Spleen (tissue), 11 donors: Measurements from ENCODE around the gene E2F8. TPM values are rescaled to one million over a fixed set of nuclear protein-coding genes. Genes with fewer than 3 reads are reported as not detected.

Experiments
- DNase-seq: peaks from one replicate; pipeline ENCODE4 v3.0.0-alpha.2; 2020
- H3K27ac ChIP-seq, 8 donors: fragments of 200-600 bp; sonication (generic) in 7 of 8; 1 replicate in 4 of 8; 2 replicates in 4 of 8; pipeline versions ENCODE4 v1.5.0 to v1.8.0; 2016 to 2021; ENCODE audit warnings: inconsistent platforms in 4 of 8, mild to moderate bottlenecking in 4 of 8, moderate library complexity in 1 of 8
- H3K27me3 ChIP-seq, 7 donors: fragments of 200-600 bp; sonication (generic) in 6 of 7; replicated peaks in 1 of 7; 1 replicate in 4 of 7; 2 replicates in 3 of 7; pipeline versions ENCODE4 v1.5.0 to v1.8.0; 2016 to 2021; ENCODE audit warnings: inconsistent platforms in 3 of 7, mild to moderate bottlenecking in 1 of 7
- H3K36me3 ChIP-seq, 6 donors: fragments of 200-600 bp; sonication (generic) in 5 of 6; 1 replicate in 4 of 6; 2 replicates in 2 of 6; pipeline versions ENCODE4 v1.5.0 to v1.8.0; 2016 to 2021; ENCODE audit warnings: inconsistent platforms in 2 of 6
- H3K4me1 ChIP-seq, 6 donors: fragments of 200-600 bp; sonication (generic) in 5 of 6; 1 replicate in 3 of 6; 2 replicates in 3 of 6; pipeline versions ENCODE4 v1.5.0 to v1.8.0; 2016 to 2021; ENCODE audit warnings: inconsistent platforms in 3 of 6
- H3K4me3 ChIP-seq, 8 donors: fragments of 200-600 bp; sonication (generic) in 7 of 8; 1 replicate in 4 of 8; 2 replicates in 4 of 8; pipeline versions ENCODE4 v1.5.0 to v1.8.0; 2016 to 2021; ENCODE audit warnings: inconsistent platforms in 4 of 8, mild to moderate bottlenecking in 4 of 8, moderate library complexity in 2 of 8
- H3K9me3 ChIP-seq, 8 donors: fragments of 200-600 bp; sonication (generic) in 7 of 8; 1 replicate in 4 of 8; 2 replicates in 4 of 8; pipeline versions ENCODE4 v1.5.0 to v1.8.0; 2016 to 2021; ENCODE audit warnings: inconsistent platforms in 4 of 8
- POLR2A ChIP-seq, 3 donors: fragments of 450-650 bp; IDR thresholded peaks; one replicate each; pipeline ENCODE4 v1.5.1; 2017; ENCODE audit warnings: antibody characterized with exemption in 3 of 3, mild to moderate bottlenecking in 1 of 3
- POLR2AphosphoS5 ChIP-seq, 3 donors: sonication (generic); formaldehyde crosslinking; IDR thresholded peaks; one replicate each; pipeline ENCODE4 v1.5.1; 2017; ENCODE audit warnings: antibody characterized with exemption in 3 of 3
- WGBS, 5 donors: extraction: QIAGEN DNeasy Blood & Tissue Kit in 3 of 5; methylation state at CpG; one replicate each; pipeline versions ENCODE4 v1.1.5 to v1.1.7; 2013 to 2018; 5-methylcytosine and 5-hydroxymethylcytosine counted together
- intact Hi-C: fragments of 100-400 bp; cut with DNase I; formaldehyde crosslinking; loops from one replicate; pipeline ENCODE4 v1.15.0; 2023; ENCODE audit warnings: low total_unique reads
- polyA plus RNA-seq, 3 donors: library from polyadenylated mRNA; stranded (reverse); fragments of 200-250 nt; gene quantifications; one replicate each; pipeline ENCODE4 v1.2.1, GENCODE V29; 2013
- total RNA-seq, 7 donors: library from RNA; depleted of rRNA in 3 of 7; stranded (reverse); fragments of >200 nt in 3 of 7; fragmentation: NEBNext Ultra II Directional in 4 of 7; extraction: Animal tissue kit (Norgen Biotek cat#: 25700) in 4 of 7; gene quantifications; one replicate each; pipeline versions ENCODE4 v1.1.0 to v1.2.1, GENCODE V29; 2016 to 2021
- TF ChIP-seq, protein P1 (sequence below), 11 experiments: fragments of 200-600 bp in 7 of 11; fragments of 450-650 bp in 4 of 11; sonication (generic) in 4 of 11; IDR thresholded peaks in 8 of 11; conservative IDR thresholded peaks in 3 of 11; 1 replicate in 7 of 11; 2 replicates in 4 of 11; pipeline versions ENCODE4 v1.4.0 to v1.8.0; 2016 to 2021; ENCODE audit warnings: antibody characterized with exemption in 11 of 11, inconsistent platforms in 4 of 11, mild to moderate bottlenecking in 1 of 11
- donor health status: healthy with polysubstance abuse.
- donor health status: DM: no; HTN: no; CAD: no; lungs with moderate emphysema.
- donor health status: DM: no; HTN: no; CAD: no.
- donor health status: Bipolar disorder and iron deficiency.
- donor health status: healthy.
- donor health status: DM: no; HTN: no; CAD: no.
- donor health status: DM: yes; HTN: yes; CAD: no.

Gene E2F8
- total and polyA plus RNA-seq, 10 donors = 0.22 to 4.5 (median 1.8) TPM

DNA sequence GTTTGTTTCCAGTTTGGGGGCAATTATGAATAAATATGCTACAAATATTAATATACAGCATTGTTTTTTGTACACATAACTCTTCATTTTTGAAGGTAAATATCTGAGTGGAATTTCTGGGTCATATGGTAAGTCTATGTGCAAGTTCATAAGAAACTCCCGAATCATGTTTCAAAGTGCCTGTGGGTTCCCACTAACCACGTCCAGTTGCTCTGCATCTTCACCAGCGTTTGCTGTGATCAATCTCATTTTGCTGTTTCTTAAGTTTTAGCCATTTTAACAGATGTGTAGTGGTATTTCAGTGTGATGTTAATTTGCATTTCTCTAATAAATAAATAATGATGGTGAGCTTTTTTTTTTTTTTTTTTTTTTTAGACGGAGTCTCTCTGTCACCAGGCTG, 24.7 kb downstream of the E2F8 start:
- no peak for DNase-seq
- Histone ChIP-seq H3K9me3 (no peaks in the 10 kb centered on the region), H3K27ac (no peak overlapping the region), H3K4me3 (no peak overlapping the region), H3K4me1 (no peaks in the 10 kb centered on the region), H3K36me3 (no peaks in the 10 kb centered on the region), H3K27me3 (no peaks in the 10 kb centered on the region)
- TF ChIP-seq POLR2A (IDR thresholded peaks at IDR 0.05) (no peak), POLR2AphosphoS5 (IDR thresholded peaks at IDR 0.05) (no peak)
- TF ChIP-seq, protein P1, sequence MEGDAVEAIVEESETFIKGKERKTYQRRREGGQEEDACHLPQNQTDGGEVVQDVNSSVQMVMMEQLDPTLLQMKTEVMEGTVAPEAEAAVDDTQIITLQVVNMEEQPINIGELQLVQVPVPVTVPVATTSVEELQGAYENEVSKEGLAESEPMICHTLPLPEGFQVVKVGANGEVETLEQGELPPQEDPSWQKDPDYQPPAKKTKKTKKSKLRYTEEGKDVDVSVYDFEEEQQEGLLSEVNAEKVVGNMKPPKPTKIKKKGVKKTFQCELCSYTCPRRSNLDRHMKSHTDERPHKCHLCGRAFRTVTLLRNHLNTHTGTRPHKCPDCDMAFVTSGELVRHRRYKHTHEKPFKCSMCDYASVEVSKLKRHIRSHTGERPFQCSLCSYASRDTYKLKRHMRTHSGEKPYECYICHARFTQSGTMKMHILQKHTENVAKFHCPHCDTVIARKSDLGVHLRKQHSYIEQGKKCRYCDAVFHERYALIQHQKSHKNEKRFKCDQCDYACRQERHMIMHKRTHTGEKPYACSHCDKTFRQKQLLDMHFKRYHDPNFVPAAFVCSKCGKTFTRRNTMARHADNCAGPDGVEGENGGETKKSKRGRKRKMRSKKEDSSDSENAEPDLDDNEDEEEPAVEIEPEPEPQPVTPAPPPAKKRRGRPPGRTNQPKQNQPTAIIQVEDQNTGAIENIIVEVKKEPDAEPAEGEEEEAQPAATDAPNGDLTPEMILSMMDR (IDR thresholded peaks at IDR 0.05 in 8 of 11, conservative IDR thresholded peaks at IDR 0.05 in 3 of 11) = no peak
- intact Hi-C loops = no loop called here
- WGBS, 5 donors = 48 to 69% (median 65%) methylated on average over 4 of the region's 4 CpGs

DNA sequence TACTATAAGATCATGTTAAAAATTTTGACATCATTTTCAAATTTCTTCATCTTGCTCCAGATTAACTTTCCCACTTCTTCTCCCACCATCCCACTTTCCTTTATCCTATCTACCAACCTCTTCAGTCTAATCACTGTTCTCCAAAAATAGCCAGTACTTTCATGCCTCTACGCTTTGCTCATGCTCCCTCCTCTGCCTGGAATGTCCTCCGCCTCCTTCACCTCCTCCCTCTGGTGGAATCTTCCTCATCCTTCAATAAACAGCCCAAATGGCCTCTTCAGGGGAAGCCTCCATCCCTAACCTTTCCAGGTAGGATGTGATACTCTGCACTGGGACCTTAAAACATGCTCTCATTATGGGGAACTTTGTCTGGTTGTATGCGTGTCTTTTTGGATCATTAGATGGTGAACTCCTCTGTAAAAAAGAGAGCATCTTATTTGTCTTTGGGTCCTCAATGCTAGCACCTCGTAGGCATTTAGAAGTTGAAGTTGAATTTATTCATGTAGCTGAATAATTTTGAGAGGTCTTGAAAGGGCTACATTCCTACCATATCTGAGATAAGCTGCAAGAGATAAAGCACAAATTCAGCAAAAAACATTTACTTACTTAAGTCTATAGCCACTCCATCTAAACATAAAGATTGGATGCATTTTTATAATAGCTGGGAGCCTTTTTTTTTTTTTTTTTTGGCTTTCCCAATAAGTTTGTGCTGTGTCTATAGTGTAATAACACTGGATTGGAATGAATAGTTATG, 31.0 kb downstream of the E2F8 start:
- intact Hi-C loops = no loop called here
- 72 to 85% (median 80%) methylated on average over 4 of the region's 4 CpGs for WGBS, 5 donors
- Histone ChIP-seq H3K4me3 (no peak overlapping the region), H3K27ac (no peak overlapping the region), H3K4me1 (no peaks in the 10 kb centered on the region), H3K9me3 (no peaks in the 10 kb centered on the region), H3K27me3 (no peaks in the 10 kb centered on the region), H3K36me3 (no peaks in the 10 kb centered on the region)
- no peak for TF ChIP-seq POLR2A (IDR thresholded peaks at IDR 0.05)
- TF ChIP-seq, protein P1 (IDR thresholded peaks at IDR 0.05 in 8 of 11, conservative IDR thresholded peaks at IDR 0.05 in 3 of 11) = no peak
- no peak for DNase-seq

- 74 to 90% (median 79%) methylated on average over 3 of the region's 3 CpGs for WGBS, 5 donors
These were observed 31.7 kb downstream of the E2F8 start for GRCh38 chr11:19208959-19209546.

GRCh38 chr11:19208181-19208580, 32.6 kb downstream of the E2F8 start:
- TF ChIP-seq, protein P1 (IDR thresholded peaks at IDR 0.05 in 8 of 11, conservative IDR thresholded peaks at IDR 0.05 in 3 of 11) = no peak
- TF ChIP-seq POLR2A (IDR thresholded peaks at IDR 0.05) = no peak
- no peak for TF ChIP-seq POLR2AphosphoS5 (IDR thresholded peaks at IDR 0.05)
- no peaks in the 10 kb centered on the region for H3K4me1 ChIP-seq
- no peak for DNase-seq
- no peaks in the 10 kb centered on the region for H3K36me3 ChIP-seq
- H3K27me3 ChIP-seq = no peaks in the 10 kb centered on the region
- H3K27ac ChIP-seq = no peak overlapping the region
- H3K9me3 ChIP-seq = no peaks in the 10 kb centered on the region
- WGBS, 5 donors = 92 to 97% (median 94%) methylated on average over 2 of the region's 2 CpGs
- intact Hi-C loops = no loop called here
- no peak overlapping the region for H3K4me3 ChIP-seq

More at GRCh38 chr11:19208959-19209546, 31.7 kb downstream of the E2F8 start:
- DNase-seq = no peak
- Histone ChIP-seq H3K4me1 (no peaks in the 10 kb centered on the region), H3K9me3 (no peaks in the 10 kb centered on the region), H3K4me3 (no peak overlapping the region), H3K36me3 (no peaks in the 10 kb centered on the region), H3K27me3 (no peaks in the 10 kb centered on the region), H3K27ac (no peak overlapping the region)
- TF ChIP-seq, protein P1 (IDR thresholded peaks at IDR 0.05 in 8 of 11, conservative IDR thresholded peaks at IDR 0.05 in 3 of 11) = no peak
- TF ChIP-seq POLR2A (IDR thresholded peaks at IDR 0.05) (no peak), POLR2AphosphoS5 (IDR thresholded peaks at IDR 0.05) (no peak)
- intact Hi-C loops = no loop called here
